ENCODE data around the gene GSE1.

The GSE1 gene

DNA sequence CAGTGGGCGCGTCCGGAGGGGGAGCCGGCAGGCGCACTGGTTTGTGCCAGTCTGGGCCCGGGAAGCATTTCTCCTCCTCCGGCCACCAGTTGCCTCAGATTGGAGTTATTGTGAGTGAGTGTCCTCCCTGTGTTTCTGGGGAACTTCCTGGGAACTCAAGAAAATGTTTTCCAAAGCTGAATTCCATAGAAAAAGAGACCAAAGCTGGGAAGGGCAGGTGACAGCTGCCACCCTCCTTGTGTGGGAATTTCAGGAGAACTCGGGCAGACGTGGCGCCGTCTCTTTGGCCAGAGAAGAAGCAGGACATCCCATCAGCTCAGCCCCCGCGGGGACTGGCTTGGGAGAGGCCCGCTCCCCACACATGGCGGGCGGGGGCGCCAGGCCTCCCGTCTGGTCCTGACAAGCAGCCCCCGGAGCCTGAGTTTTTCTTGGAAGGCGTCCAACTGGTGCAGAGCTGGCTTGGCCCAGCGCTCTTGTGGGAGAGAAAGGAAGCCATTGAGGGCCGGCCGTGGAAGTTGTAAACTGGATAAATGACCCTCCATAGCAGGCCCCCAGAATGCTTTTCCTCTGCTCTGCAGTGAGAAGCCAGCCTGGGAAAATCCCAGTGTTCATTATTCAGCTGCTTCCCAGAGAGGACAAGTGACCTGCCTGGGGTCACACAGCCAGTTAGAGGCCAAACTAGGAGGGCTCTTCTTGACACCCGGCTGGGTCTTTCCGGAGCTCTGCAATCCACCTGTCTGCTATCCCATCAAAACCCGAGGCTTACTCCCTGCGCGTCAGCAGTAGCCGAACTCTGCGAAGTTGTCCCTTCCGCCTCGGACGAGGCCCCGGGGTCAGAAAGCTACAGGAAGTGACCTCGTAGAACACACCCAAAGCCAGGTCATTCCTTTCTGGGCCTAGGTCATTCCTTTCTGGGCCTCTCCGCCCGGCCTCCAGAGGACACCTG lies 39.2 kb upstream of the GSE1 start:
- DNase-seq (ENCODE audit: low spot score): peak; percentile 54

DNA sequence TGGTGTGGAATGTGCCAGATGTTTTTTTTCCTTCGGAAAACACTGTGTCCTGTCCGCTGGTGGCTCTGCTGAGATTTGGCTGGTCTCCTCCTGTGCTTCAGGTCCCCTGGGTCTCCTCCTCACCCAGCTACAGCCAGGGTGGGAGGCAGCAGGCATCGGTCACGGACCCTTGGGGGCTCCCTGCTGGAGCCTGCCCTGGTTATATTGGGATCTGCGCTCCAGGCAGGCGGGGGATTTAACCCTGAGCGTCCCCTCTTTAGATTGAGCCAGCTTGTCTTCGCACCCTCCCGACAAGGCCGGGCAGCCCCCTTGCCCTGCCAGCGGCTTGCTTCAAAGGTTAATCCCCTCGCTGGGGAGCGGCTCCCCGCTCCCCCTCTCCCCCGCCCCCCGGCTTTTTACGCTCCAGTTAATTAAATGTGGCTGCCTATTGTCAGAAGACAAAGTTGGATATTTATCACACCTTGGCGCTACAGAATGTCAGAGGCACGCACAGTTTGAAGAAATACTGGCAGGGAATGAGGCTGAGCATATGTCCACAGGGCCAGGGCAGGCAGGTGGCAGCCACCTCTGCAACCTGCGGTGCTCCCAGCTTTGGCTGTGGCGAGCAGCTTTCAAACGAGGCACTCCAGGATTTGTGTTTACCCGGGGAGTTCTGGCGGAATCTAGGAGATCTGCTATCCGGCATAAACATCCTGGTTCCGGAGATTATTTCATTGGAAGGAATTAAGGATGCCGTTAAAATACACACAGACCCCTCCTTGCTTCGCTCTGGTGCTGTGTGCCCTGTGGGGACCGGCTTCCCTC lies 38.2 kb upstream of the GSE1 start:
- no peak for DNase-seq (ENCODE audit: low spot score)

DNA sequence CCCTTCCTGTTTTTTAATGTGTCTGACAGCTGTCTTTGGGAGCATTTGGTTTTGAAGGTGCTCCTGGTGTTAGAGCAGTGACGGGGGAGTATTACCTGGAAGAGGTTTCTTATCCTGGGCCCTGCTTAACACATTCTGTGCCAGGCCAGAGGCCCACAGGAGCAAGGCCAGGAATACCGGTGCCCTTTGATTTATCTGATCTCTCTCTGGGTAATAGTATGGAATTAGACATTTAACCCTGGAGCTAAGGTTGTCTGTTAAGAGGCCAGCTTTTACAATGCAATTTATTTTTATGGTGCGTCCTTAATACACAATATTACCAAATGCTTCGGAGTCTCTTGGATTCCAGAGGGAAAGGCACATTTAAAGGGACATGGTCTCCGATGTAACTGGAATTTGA lies 37.2 kb upstream of the GSE1 start:
- DNase-seq (ENCODE audit: low spot score): no peak

DNA sequence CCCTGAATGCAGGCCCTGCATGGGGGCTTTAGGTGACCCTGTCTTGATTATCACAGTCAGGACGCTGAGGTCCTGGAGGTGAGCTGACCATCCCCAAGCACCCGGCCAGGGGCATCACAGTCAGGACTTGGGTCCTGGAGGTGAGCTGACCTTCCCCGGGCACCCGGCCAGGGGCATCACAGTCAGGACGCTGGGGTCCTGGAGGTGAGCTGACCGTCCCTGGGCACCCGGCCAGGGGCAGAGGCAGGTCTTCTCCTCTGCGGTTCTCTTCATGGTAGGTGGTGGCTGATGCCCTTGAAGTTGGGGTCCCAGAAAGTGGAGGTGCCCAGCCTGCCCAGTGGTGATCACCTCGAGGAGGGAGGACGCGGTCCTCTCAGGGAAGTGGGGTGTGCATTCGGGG lies 36.2 kb upstream of the GSE1 start:
- DNase-seq (ENCODE audit: low spot score): no peak

DNA sequence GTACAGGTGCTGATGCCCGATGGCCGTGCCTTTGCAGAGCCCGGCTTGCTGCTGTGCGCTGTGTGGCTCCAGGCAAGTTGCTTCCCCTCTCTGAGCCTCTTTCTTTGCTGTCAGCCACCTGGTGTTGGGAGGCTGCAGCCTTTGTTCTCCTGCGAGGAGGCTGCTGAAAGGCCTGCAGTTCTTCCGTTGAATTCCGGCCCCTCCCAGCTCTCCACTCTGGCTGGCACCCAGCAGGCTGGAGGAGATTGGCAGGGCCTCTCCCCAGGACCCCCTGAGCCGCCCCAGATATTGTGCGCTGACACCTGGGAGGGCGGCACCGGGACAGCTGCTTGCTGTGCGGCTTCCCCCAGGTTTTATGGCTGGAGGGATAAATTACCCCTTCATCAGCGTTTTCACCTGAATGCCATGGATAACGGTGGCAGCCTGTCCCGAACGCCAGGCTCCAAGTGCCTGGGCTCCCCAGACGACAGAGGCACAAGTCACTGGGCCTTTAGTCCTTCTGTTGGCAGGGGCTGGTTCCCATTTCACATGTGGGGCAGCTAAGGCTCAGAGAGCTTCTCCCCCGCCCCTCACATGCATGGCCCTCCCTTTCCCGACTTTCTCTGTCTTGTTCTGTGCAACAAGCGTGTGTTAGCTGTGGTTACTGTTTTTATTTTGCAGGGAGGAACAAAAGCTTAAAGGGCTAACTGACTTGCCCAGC lies 35.1 kb upstream of the GSE1 start:
- no peak for DNase-seq (ENCODE audit: low spot score)

DNA sequence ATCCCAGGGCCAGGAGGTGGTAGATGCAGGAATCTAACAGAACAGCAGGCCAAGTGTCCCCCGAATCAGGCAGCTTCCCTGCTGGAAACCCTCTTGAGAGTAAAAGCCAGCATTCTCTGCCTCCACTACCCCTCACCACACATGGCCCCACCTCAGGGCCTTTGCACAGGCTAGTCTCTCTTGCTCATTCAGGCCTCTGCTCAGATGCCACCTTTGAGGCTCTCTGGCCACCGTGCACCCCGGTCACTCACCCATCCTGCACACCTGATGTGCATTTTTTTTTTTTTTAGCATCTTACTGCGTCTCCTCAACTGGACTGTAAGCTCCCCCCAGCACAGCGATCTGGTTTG lies 34.5 kb upstream of the GSE1 start:
- DNase-seq (ENCODE audit: low spot score): no peak

DNA sequence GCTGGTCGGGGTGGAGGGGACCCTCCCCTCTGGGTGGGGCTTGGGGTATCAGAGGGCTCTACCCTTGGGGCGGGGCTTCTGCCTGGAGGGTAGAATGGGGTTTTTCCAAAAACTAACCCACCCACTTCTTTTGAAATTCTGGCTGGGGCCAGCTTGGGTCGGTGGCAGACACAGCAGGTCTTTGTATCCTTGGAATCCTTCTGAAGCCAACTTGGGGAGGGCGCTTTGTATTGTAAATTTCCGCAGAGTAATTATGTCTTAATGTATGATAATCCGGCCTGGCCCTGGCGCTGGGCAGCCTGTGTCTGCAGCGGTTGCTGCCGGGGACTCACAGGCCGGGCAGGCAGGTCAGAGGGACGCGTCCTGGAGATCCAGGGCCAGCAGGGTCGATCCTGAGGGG lies 33.9 kb upstream of the GSE1 start:
- DNase-seq (ENCODE audit: low spot score): no peak

DNA sequence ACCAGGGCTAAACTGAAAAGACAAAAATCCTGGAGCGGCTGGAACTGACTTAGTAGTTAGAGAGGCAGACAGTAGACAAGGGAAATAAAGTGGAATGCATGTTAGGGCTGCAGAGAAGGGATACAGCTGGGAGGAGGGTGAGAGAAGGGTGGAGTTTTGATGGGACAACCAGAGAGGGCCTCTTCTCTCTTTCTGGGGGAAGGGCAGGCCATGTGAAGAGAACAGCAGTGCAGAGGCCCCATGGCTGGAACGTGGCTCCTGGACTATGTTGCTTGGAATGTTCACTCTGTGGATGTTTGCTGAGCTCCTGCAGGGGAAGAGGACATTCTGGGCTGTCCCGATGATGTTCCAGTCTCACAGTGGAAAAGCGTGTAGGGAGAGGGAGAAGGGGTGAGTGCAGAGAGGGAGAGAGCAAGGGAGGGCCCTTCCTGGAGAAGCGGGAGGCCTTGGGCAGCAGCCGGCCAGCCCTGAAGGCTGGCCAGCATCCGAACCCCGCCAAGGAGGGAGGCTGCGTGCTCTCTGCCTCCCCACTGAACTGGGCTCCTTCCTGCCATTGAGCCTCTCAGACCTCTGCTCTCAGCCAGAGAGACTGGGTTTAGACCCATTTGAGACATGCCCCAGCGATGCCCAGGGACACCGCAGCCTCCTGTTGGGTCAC lies 33.1 kb upstream of the GSE1 start:
- DNase-seq (ENCODE audit: low spot score): no peak

DNA sequence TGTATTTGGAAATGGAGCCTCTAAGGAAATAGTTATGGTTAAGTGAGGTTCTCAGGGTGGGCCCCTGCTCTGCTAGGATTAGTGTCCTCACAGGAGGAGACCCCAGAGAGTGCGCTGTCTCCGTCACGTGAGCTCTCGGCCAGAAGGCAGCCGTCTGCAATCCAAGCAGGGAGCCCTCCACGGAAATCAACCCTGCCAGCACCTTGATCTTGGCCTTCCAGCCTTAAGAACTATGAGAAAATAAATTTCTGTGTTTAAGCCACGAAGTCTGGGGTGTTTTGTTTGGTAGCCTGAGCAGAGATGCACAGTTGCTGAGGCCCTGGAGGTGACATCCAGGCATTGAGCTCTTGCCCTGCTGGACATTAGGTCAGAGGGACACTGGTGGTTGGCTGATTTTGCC lies 32.4 kb upstream of the GSE1 start:
- no peak for DNase-seq (ENCODE audit: low spot score)

DNA sequence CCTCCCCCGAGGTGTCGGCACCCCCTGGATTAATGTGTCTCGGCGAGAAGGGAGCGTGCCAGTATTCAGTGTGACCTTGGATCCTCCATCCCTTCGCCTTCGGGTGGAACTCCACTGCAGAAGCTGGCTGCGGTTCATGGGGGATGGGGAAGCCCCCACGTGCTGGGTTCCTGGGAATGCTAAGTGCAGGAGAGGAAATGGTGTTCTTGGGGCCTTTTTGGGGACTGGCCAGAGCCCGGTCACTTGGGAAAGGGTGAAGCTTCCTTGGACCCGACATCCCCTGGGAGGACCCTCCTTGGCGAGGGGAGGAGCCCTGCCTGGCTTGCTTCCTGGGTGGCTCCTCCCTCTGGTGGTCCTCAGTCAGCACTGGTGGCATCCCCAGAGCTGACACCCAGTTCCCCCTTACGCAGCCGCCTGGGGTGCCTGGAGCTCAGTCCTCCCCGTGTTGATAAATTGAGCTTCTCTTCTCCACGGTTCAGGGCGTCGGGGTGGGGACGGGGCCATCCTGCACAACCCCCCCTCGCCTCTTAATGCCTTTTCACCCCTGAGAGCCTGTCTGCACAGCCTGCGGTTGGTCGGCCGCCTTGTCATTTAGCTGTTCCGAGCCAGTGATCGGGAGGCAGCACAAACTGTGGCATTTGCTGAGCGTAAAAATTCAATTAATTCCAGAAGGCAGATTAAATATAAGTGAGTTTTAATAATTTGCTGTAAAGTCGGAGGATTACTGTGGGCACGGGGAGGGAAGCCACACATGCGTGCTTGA lies 30.7 kb upstream of the GSE1 start:
- DNase-seq (ENCODE audit: low spot score): no peak

DNA sequence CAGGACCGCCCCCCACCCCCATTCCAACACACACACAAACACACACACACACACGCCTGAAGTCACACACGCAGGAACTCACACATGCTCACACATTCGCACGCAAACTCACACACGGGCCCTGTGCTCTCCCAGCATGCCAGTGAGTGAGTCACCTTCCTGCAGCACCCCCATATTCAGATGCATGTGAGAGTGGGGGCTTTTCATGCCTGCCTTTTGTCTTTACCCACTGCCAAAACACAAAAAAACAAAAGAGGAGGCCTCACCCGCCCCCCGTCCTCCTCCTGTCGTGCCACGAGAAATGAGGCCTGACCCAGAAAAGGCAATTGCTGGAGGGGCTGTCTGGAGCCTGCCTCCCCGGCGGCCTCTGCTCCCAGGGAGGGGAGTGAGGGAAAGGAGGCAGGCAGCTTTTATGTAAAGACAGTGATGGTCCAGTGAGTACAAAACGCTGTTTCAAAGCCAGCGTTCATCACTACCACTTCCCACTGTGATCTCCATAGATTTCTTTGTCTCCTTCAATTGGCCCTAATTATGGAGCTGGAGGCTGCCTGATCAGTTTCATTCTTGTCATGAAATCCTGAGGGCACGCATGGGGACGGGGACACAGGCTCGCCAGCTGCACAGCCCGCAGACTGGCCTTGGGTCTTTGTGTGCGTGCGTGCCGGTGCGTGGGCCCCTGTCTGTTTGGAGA lies 29.5 kb upstream of the GSE1 start:
- DNase-seq (ENCODE audit: low spot score): no peak

DNA sequence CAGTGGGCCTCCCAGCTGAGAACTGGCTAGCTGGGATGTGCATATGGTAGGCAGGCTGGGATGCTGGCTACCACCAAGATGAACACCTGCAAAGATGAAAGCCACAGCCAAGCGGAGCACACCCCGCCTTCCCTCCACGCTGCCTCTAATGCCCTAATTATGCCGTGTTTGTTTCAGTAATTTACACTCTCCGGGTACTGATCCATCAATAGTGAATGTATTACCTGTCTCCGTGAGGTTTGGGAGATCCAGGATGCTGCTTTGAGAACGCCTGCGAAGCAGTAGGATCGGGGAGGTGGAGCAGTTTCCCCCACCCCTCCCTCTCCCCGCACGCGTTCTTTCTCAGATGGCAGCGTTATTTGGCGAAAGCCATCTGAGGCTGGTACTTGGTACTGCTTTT lies 28.9 kb upstream of the GSE1 start:
- DNase-seq (ENCODE audit: low spot score): no peak

DNA sequence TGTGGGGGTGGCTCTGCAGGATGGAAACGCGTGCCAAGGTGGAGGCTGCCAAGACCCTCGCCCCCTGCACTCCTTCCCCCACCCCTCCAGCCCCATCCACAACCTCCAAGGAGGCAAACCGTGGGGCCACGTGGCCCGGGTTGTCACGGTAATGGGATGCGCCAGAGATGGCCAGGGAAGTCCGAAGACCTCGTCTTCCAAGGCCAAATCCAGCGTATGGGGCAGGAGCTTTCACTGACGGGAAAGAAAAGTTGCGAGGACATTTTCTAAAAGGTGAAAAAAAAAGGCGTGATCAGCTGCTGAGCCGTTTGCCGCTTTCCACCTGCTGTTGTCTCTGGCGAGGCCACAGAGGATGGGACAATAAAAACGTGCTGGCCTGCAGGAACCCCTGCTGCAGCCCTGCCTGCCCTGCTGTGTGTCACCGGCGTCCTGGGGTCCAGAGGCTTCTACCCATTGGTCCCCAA lies 28.3 kb upstream of the GSE1 start:
- no peak for DNase-seq (ENCODE audit: low spot score)

DNA sequence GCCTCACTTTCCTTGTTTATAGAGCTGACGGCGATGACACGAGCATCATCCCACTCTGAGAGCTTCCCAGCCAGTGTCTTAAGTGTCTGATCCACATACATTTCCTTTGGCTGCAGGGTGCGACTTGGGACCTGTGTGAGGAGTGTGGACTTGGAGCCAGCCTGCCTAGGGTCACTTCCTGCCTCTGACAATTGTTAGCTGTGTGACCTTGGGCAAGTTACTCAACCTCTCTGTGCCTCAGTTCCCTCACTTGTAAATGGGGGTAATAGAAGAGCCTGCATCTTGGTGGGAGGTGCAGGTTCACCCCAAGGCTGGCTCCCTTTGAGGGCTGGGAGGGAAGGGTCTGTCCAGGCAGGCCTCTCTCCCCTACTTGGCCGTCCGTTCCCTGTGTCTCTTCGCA lies 27.4 kb upstream of the GSE1 start:
- no peak for DNase-seq (ENCODE audit: low spot score)

DNA sequence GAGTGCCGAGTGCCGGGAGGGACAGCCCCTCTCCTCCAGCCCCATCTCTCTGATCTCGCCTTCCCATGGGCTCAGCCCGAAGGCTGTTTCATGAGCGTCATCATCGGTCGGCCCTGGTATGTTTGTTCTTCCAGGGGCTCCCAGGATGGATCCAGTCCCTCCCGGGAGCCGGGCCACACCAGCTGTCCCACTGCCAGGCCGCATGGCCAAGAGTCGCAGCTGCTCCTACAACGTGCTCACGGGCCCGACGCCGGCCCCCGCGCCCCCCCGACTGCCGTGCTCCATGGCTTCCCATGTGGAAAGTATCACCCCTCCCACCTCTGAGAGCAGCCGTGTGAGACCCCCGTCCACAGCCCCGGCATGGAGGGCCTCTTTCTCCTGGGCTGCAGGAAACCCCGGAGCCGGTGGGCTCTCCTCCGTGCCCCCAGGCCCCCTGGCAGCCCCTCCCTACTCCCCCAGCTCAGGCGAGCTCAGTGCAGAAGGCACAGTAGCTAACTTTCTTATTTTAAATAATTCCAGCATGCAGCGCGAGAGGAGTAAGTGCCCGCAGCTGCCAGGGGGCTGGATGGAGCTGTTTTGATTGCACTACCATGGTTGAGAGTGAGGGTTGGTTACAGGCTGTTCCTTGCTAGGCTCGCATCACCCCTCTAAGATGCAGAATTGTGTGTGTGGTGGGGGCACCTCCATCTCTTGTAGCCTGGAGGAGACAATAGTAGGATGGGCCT lies 26.6 kb upstream of the GSE1 start:
- no peak for DNase-seq (ENCODE audit: low spot score)

DNA sequence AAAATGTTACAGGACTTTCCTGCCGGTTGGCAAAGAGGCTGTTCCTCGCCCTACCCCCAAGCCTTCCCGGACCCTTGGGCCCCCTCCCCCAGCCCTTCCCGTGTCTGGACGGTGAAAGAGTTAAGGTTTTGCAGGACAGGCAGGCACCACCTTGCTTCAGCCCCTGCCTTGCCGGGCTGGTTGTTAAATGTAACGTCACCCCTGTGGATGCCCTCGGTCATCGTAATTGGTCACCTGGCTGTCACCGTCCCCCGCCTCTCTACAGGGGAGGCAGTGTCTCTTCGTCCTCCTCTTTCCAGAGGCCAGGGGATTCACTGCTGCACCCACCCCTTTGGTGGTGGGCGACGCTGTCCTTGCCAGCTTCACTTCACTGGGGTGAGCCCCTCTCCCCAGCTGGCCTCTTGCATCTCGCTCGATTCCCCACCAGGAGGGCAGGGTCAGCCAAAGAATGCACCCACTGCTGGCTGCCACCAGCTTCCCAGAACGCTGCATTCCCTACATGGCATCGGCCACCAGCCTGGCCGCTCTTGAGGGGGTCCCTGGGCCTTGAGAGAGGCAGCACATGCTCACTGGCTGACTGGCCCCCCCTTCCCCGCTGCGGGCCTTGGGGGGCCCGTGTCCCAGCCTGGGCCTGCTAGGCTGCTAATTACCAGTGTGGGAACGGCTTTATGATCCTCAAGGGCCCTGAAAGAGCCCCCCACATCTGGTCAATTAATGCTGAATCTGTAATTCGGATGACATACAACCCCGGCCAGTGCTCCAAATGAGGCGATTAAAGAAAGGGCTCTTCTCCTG lies 25.2 kb upstream of the GSE1 start:
- no peak for DNase-seq (ENCODE audit: low spot score)

DNA sequence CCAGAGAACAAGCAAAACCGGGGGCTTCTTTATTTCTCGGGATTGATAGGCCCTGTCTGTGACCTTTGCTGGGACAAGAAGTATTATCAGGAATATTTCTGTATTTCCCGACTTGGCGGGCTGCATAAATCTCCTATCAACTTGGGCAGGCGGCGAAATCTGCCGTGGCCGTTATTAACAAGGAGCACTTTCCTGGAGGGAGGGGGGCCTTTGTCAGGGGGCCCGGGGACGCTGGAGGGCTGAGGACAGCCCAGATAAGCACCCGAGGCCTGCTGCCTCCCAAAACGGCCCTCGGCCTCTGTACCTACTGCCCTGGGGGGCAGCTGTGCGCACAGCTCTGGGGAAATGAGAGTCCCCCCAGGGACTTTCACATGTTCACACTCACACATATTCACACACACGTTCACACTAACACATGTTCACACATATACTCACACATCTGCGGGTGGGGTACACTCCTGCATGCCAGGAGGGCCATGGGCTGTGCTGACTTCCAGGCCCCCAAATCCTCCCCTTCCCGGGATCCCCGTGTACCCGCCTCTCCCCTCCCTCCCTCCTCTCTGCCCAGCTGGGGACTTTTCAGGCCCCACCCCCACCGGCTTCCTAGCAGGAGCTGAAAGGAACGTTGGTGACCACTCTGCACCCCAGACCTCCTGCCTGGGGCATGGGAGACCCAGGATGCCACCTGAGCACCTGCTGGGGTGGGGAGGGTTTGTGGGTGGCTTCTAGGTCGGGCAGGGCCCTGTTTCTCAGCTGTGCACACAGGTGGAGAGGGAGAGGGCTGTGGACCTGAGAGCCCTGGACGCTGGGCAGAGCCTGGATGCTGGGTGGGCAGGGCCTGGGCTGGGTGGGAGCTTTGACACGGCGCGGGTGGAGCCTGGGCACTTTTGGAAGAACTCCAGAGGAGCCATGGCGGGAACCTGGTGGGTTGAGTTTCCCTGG lies 24.3 kb upstream of the GSE1 start:
- DNase-seq (ENCODE audit: low spot score): no peak
